Activated CD4-positive, alpha-beta T cell treated with anti-CD3 and anti-CD28 coated beads for 48 hours (primary cell): Measurements from ENCODE around the gene PHOSPHO2.

Source experiments
- DNase-seq: peaks from one replicate; pipeline ENCODE4 v3.0.0-alpha.2; 2020

Gene PHOSPHO2, protein sequence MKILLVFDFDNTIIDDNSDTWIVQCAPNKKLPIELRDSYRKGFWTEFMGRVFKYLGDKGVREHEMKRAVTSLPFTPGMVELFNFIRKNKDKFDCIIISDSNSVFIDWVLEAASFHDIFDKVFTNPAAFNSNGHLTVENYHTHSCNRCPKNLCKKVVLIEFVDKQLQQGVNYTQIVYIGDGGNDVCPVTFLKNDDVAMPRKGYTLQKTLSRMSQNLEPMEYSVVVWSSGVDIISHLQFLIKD

GRCh38 chr2:169694113-169694893 lies at the start of gene PHOSPHO2, which contains the start of gene CFAP210:
PHOSPHO2 (plus strand) TSS chr2:169694469; CDS start chr2:169700972, 6,503 bp downstream.
CFAP210 (minus strand) TSS chr2:169694405; CDS start chr2:169694327, 78 bp downstream.
- DNase-seq = peak; percentile 99

GRCh38 chr2:169647496-169647895 lies 46.8 kb upstream of the PHOSPHO2 start:
- DNase-seq = no peak

DNA sequence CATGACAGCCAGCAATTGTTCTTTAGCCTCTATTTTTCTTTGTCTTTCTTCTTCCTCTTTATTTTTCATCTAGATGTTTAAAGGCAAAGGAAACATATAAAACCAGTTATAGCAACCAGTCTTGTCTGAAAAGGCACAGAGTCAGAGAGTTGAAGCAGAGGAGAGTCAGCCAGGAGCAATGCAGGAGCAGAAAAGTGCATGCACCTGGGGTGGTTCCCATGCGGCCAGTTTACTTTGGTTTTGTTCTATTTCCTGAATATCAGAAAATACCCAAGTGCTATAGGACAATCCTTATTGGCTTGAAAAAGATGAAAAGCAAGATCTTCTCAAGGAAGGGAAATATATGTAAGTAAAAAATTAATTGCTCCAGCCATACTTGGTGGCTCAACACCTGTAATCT lies 45.0 kb upstream of the PHOSPHO2 start:
- DNase-seq = no peak

GRCh38 chr2:169653636-169654035 lies 40.6 kb upstream of the PHOSPHO2 start:
- no peak for DNase-seq

DNA sequence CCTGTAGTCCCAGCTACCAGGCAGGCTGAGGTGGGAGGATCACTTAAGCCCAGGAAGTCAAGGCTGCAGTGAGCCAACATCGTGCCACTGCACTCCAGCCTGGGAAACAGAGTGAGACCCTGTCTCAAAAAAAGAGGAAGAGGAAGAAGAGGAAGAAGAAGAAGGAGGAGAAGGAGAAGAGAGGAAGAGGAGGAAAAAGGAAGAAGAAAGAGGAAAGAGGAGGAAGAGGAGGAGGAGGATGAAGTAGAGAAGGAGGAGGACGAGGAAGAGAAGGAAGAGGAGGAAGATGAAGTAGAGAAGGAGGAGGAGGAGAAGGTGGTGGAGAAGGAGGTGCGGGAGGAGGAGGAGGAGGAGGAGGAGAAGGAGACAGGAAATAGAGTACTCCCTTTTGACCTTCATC lies 38.1 kb upstream of the PHOSPHO2 start:
- DNase-seq = no peak

- no peak for DNase-seq
Measured at GRCh38 chr2:169658877-169659276, 35.4 kb upstream of the PHOSPHO2 start.

- DNase-seq = no peak
Measured at GRCh38 chr2:169659320-169659719, 34.9 kb upstream of the PHOSPHO2 start.

GRCh38 chr2:169661265-169661664 lies 33.0 kb upstream of the PHOSPHO2 start:
- no peak for DNase-seq

DNA sequence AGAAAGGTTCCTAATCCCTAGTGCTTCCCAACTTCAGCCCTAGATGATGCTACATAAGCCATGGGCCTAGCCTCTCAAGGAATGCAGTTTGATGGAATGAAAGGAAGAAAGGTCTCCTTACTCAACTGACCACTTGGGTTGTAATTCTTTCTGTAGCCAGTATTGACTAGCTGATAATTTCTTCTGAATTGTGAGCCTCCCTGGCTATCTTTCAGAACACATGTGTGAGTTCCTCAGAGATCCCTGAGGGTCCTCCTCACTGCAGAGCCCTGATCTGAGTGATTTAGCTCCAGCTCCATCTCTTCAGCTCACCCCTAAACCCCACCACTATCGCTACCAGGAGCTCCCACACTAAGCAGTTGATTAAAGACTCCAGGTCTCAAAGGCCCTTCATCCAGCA lies 31.5 kb upstream of the PHOSPHO2 start:
- no peak for DNase-seq

- no peak for DNase-seq
Measured at GRCh38 chr2:169663247-169663646, 31.0 kb upstream of the PHOSPHO2 start.

GRCh38 chr2:169664600-169664977 lies 29.7 kb upstream of the PHOSPHO2 start:
- DNase-seq = no peak

- no peak for DNase-seq
Measured at GRCh38 chr2:169664978-169665930, 29.0 kb upstream of the PHOSPHO2 start.

DNA sequence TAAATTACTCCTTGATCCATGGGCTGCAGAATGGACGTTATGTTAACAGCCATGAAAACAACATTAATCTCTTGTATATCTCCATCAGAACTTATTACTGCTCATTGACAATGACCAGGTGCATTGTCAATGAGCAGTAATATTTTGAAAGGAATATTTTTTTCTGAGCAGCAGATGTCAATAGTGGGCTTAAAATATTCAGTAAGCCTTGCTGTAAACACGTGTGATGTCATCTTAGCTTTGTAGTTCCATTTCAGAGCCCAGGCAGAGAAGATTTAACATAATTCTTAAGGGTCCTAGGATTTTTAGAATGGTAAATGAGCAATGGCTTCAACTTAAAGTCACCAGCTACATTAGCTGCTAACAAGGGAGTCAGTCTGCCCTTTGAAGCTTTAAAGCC lies 26.7 kb upstream of the PHOSPHO2 start:
- no peak for DNase-seq

- DNase-seq = no peak
Measured at GRCh38 chr2:169670215-169670651, 24.0 kb upstream of the PHOSPHO2 start.

DNA sequence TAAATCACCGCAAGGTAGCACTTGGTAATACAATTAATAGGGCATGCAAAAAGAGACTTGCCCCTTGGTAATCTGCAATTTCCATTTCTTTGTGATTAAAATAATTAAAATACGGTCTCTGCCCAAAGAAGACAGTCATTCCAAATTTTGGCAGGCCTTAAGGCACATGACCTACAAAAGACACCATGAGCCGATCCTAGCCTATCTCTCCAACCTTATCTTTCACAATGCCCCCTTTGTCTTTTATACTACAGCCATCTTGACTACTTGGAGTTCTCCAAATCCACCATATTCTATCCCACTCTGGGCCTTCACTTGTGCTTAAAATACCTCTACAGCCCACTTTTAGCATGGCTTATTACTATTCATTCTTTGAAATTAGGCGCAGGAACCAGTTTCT lies 23.3 kb upstream of the PHOSPHO2 start:
- DNase-seq = no peak

GRCh38 chr2:169672406-169672805 lies 21.9 kb upstream of the PHOSPHO2 start:
- no peak for DNase-seq

DNA sequence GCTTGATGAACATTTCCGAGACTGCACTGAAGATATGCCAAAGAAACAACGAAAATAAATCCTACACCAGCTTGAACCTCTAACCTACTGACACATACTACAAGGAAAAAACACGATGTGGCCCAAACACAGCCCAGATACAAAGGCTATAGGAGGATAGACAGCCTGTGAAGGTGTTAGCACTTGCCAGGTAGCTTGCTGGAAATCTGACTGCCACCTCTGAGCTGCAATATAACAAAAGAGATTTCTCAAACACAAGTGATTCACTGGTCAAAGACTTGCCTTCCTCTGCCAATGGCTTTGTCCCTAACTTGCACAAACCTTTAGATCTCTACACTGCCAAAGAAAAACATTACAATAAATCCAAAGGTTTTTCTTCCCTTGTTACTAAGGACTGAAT lies 21.2 kb upstream of the PHOSPHO2 start:
- DNase-seq = no peak

- DNase-seq = no peak
Measured at GRCh38 chr2:169673921-169674320, 20.3 kb upstream of the PHOSPHO2 start.

DNA sequence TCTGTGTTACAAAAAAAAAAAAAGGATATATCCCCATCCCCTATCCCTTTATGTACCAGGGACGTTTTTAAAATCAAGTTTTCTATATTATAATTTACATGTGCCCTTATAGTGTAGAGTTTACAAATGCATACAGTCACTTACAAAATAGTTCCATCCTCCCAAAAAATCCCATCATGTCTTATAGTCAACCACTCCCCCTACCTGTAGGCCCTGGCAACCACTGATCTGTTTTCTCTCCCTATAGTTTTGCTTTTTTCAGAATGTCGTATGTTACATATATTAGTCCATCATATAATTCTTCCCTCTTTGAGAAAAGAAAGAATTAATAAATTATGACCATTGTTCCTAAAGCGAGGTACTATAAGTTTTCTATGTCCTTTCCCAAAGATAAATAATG lies 17.9 kb upstream of the PHOSPHO2 start:
- no peak for DNase-seq

GRCh38 chr2:169676850-169677249 lies 17.4 kb upstream of the PHOSPHO2 start:
- no peak for DNase-seq

- peak; percentile 14 for DNase-seq
Measured at GRCh38 chr2:169683054-169683424, 11.2 kb upstream of the PHOSPHO2 start.

DNA sequence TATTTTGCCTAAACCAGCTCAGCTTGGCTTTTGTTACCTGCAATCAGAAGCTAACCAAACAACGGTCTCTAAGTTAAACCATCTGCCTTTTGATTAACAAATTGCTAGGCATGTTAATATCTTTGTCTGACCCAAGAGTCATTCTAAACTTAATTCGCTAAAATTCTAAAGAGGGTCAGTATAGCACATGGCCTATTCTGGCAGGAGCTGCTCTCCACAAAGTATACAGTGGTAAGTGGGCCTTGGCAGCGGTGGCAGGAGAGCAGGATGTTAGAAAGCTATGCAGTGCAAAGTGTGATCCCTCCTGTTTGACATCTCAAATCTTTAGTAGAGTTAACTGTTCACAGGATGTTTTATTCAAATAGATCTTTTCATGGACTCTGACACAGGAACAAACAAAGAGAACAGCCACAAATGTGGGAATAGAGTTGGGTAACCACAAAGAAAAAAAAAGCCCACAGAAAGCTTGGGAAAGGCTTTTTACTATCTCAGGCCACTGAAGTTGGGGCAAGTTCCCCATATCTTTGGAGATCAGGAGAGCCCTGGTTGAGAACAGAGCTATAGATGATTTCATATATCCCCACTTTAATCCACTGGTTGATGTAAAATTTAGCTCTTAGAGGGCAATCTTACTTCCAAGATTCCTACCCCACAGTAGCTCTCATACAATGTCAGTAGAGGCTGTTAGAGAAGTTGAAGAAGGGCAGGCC lies 10.7 kb upstream of the PHOSPHO2 start:
- peak; percentile 8 for DNase-seq

DNA sequence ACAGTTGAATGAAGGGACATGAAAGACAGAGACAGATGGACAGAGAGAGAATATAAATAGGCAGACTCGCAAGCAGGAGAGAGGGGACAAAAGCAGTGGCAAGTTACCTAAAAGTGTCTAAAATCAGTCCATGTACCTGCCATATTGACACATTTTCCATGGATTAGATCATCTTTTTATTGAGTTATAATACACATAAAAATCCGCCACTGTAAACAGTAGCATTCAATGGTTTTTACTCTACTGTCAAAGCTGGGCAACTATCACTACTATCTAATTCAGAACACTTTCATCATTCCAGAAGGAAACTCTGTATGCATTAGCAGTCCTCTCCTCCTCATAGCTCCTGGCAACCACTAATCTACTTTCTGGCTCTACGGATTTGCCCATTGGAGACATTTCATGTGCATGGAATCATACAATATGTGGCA lies 10.1 kb upstream of the PHOSPHO2 start:
- DNase-seq = no peak
